ENCODE data around the gene PLD1. TPM values are rescaled to one million over a fixed set of nuclear protein-coding genes. Genes with fewer than 3 reads are reported as not detected.
A peak's percentile ranks its signal among the peaks of the same experiment; 100 is the strongest.

The PLD1 gene
- total and polyA plus RNA-seq, 8 donors = 3.4 to 43.0 (median 11.0) TPM

DNA sequence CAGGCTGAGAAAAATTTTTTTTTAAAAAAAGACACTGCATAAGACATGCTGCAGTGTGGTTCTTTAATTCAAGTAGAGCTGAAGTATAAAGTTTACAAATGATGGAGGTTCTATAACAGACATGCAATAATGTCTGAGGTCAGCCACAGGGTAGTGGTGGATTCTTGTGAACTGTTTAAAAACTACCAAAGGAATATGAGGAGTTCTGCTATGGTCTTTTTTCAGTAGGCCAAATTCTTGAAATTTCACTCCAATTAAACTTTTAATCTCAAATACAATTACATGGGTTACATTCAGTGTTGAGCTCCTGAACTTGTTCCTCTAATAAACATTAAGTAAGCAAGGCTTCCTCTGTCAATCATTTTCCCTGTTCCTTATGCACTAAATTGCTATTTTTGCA, 122.7 kb downstream of the PLD1 start:
- Histone ChIP-seq H3K4me3 (no peak overlapping the region), H3K27ac (no peak overlapping the region), H3K36me3 (peaks cover 0 to 12% (median 2%) of the 10 kb centered on the region in 4 donors), H3K9me3 (no peaks in the 10 kb centered on the region), H3K27me3 (no peaks in the 10 kb centered on the region), H3K4me1 (peaks cover 0 to 14% (median 6%) of the 10 kb centered on the region in 4 donors)
- intact Hi-C loops (cut with DNase I; ENCODE audit: low total_unique reads) = no loop called here
- peak in 1 of 2 donors; percentile 27 for DNase-seq
- TF ChIP-seq POLR2AphosphoS5 (IDR thresholded peaks at IDR 0.05) (no peak), EP300 (IDR thresholded peaks at IDR 0.05) (no peak), POLR2A (IDR thresholded peaks at IDR 0.05) (no peak)
- TF ChIP-seq, protein P1, sequence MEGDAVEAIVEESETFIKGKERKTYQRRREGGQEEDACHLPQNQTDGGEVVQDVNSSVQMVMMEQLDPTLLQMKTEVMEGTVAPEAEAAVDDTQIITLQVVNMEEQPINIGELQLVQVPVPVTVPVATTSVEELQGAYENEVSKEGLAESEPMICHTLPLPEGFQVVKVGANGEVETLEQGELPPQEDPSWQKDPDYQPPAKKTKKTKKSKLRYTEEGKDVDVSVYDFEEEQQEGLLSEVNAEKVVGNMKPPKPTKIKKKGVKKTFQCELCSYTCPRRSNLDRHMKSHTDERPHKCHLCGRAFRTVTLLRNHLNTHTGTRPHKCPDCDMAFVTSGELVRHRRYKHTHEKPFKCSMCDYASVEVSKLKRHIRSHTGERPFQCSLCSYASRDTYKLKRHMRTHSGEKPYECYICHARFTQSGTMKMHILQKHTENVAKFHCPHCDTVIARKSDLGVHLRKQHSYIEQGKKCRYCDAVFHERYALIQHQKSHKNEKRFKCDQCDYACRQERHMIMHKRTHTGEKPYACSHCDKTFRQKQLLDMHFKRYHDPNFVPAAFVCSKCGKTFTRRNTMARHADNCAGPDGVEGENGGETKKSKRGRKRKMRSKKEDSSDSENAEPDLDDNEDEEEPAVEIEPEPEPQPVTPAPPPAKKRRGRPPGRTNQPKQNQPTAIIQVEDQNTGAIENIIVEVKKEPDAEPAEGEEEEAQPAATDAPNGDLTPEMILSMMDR (IDR thresholded peaks at IDR 0.05) = no peak

DNA sequence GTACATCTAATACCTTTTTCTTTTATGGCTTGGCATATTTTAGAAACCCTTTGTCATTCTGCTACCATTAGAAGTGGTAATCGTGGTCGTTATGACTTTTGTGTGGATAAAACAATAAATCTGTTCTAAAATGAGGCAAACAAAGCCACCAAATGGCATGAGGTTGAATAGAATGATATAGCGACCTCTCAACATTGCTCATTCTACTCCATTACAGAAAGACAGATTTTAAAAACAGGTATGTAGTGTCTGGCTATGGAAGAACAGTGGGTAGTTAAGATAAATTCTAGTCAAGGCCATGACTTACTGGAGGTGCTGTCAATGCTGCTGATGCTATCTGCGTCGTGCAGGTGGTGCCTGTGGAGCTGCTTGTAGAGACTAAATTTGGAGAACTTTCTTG, 123.2 kb downstream of the PLD1 start:
- Histone ChIP-seq H3K27me3 (no peaks in the 10 kb centered on the region), H3K4me3 (no peak overlapping the region), H3K9me3 (no peaks in the 10 kb centered on the region), H3K36me3 (peaks cover 0 to 7% (median 2%) of the 10 kb centered on the region in 4 donors), H3K4me1 (peaks cover 0 to 14% (median 6%) of the 10 kb centered on the region in 4 donors), H3K27ac (no peak overlapping the region)
- WGBS, 5 donors = 86 to 90% (median 88%) methylated on average over 5 of the region's 5 CpGs
- TF ChIP-seq POLR2A (IDR thresholded peaks at IDR 0.05) (no peak), POLR2AphosphoS5 (IDR thresholded peaks at IDR 0.05) (no peak), EP300 (IDR thresholded peaks at IDR 0.05) (no peak)
- TF ChIP-seq, protein P1 (IDR thresholded peaks at IDR 0.05) = no peak
- intact Hi-C loops (cut with DNase I; ENCODE audit: low total_unique reads) = no loop called here
- no peak for DNase-seq

DNA sequence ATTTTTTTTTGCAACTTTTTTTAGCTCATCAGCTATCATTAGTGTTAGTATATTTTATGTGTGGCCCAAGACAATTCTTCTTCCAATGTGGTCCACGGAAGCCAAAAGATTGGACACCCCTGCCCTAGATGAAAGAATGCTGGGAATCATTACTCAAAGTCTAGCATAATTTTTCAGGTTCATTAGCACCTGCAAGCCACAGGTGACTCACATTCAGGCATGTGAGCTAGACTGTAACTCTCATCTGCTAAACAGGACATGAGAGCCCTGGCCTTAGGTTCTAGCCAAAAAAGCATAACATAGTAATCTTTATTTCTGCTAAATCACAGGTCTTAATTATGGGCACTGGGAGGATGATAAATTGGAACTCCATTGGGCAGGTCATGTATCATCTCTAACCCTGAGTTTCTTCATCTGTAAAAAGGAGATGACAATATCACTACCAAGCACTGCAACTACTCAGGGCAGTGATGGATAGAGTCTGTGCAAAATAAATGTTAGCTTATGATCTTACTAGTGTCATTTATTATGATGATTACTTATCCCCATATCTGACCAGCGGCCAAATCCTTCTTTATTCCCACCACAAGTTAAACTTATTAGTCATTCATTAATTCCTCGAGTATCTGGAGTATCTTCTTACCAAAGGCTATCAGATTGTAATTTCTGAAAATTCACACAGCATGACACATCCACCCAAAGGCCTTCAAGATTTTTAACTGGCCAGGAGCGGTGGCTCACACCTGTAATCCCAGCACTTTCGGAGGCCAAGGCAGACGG, 125.0 kb downstream of the PLD1 start:
- Histone ChIP-seq H3K36me3 (peaks cover 0 to 5% (median 2%) of the 10 kb centered on the region in 4 donors), H3K27ac (no peak overlapping the region), H3K4me3 (no peak overlapping the region), H3K27me3 (no peaks in the 10 kb centered on the region), H3K9me3 (no peaks in the 10 kb centered on the region), H3K4me1 (peaks cover 0 to 14% (median 6%) of the 10 kb centered on the region in 4 donors)
- WGBS, 5 donors = 83 to 92% (median 92%) methylated on average over 6 of the region's 6 CpGs
- DNase-seq = no peak
- TF ChIP-seq POLR2AphosphoS5 (IDR thresholded peaks at IDR 0.05) (no peak), EP300 (IDR thresholded peaks at IDR 0.05) (no peak), POLR2A (IDR thresholded peaks at IDR 0.05) (no peak)
- TF ChIP-seq, protein P1 (IDR thresholded peaks at IDR 0.05) = no peak
- intact Hi-C loops (cut with DNase I; ENCODE audit: low total_unique reads) = no loop called here

DNA sequence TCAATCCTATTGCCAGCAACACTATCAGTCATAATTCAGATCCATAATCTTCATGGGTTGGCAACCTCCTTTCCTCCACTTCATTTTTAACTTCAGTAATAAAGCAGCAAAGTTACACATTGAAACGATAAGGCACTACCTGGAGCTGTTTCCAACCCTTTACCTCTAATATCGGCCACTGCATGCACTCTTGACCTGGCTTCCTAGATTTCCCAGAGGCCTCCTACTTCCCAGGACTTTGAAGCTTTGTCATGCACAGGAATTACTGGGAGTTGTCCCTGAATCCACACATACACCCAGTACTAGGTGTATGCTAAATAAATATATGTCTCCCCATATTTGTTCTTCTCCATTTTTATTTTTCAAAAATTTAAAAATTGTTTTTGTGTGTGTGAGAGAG, 126.1 kb downstream of the PLD1 start:
- intact Hi-C loops (cut with DNase I; ENCODE audit: low total_unique reads) = no loop called here
- 65 to 79% (median 67%) methylated on average over 2 of the region's 2 CpGs for WGBS, 5 donors
- peaks cover 0 to 18% (median 7%) of the 10 kb centered on the region in 4 donors for H3K4me1 ChIP-seq
- H3K9me3 ChIP-seq = no peaks in the 10 kb centered on the region
- TF ChIP-seq POLR2A (IDR thresholded peaks at IDR 0.05) (no peak), EP300 (IDR thresholded peaks at IDR 0.05) (no peak), POLR2AphosphoS5 (IDR thresholded peaks at IDR 0.05) (no peak)
- TF ChIP-seq, protein P1 (IDR thresholded peaks at IDR 0.05) = no peak
- H3K27ac ChIP-seq = no peak overlapping the region
- no peak for DNase-seq
- no peak overlapping the region for H3K4me3 ChIP-seq
- H3K27me3 ChIP-seq = no peaks in the 10 kb centered on the region
- peaks cover 0 to 5% (median 2%) of the 10 kb centered on the region in 4 donors for H3K36me3 ChIP-seq
